HG02938 (cell line): Measurements from ENCODE around the gene FBLN1.

Experiments used
- ATAC-seq: cut with Tn5 transposase; IDR thresholded peaks from one replicate; pipeline ENCODE4 v1.9.1; 2021; ENCODE audit warnings: mild to moderate bottlenecking, moderate library complexity; ENCODE audit not compliant: unreplicated experiment

FBLN1 gene

DNA sequence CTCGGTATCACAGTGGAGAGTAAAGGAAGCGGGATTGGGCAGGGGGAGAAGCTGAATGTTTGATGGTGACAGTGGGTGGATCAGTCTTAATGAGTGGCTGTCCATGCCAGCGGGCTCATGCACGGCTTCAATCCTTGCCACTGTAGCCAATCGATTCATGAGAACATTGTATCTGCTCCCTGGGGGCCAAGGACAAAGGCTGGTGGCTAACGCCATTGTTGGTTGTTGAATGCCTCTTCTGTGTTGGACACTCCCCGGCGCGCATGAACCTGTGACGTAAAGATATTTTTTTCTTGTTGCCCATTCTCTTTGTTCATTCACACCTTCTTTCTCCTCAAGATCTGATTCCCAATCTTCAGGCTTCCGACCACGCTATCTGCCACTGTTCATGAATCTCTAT lies 148.0 kb downstream of the FBLN1 start:
- no peak for ATAC-seq
